ENCODE results near the gene LYAR. TPM values are rescaled to one million over a fixed set of nuclear protein-coding genes. Genes with fewer than 3 reads are reported as not detected.

Gene LYAR
- total and polyA plus RNA-seq, 2 donors (not counting 3 experiments of a cell fraction or from before 2014, with no cell fraction given): 4.2 to 24.6 TPM

- TF ChIP-seq JUN (IDR thresholded peaks at IDR 0.05; ENCODE audit: borderline replicate concordance, insufficient read depth, insufficient read length, low read depth): no peak
- no peak for TF ChIP-seq MYC (IDR thresholded peaks at IDR 0.05; ENCODE audit: low read depth, low read length)
- TF ChIP-seq FOS (IDR thresholded peaks at IDR 0.05; ENCODE audit: borderline replicate concordance, insufficient read depth, low read length): no peak
- TF ChIP-seq GATA2 (IDR thresholded peaks at IDR 0.05; ENCODE audit: insufficient read depth, insufficient read length, low read depth, low read length): no peak
- H4K20me1 ChIP-seq (replicated peaks; ENCODE audit: control insufficient read depth, extremely low read depth, insufficient read depth, low read length): no peaks in the 10 kb centered on the region
- CTCF ChIA-PET: interaction anchor here (1.3 to 3.4 kb wide), 2 partner anchors 15 to 78 kb away, joined by 3 to 11 read pairs; no protein-coding TSS in a partner anchor
- H3K9me1 ChIP-seq (replicated peaks; ENCODE audit: control insufficient read depth, extremely low read depth, insufficient read depth, low read length): no peaks in the 10 kb centered on the region
- POLR2A ChIA-PET: no interaction called here
- no peak overlapping the region for H2AFZ ChIP-seq (ENCODE audit: low read depth, low read length)
- H3K9me3 ChIP-seq (replicated peaks; ENCODE audit: control insufficient read depth, insufficient read depth, low read length): no peaks in the 10 kb centered on the region
- DNase-seq (ENCODE audit: low read depth, low spot score): no peak
- no peak overlapping the region for H3K4me3 ChIP-seq (replicated peaks in 1 of 3; ENCODE audit: insufficient read depth in 1 of 3, low read depth in 1 of 3, low read length in 3 of 3)
- H3K36me3 ChIP-seq (ENCODE audit: control insufficient read depth in 2 of 2, extremely low read depth in 1 of 2, insufficient read depth in 2 of 2, low read length in 2 of 2): no peaks in the 10 kb centered on the region
- H3K27me3 ChIP-seq (ENCODE audit: control insufficient read depth in 2 of 2, insufficient read depth in 2 of 2, low read length in 2 of 2): no peaks in the 10 kb centered on the region
- no peaks in the 10 kb centered on the region for H3K4me1 ChIP-seq (ENCODE audit: control insufficient read depth, extremely low read depth, insufficient read depth, low read length)
- no TSS peak for BruUV-seq (replicated peaks)
- dilution Hi-C loops (cut with MboI; ENCODE audit: extremely low pct_ligation_motif_present, low sequenced_read_pairs): no loop called here
- no peak overlapping the region for H3K27ac ChIP-seq (ENCODE audit: insufficient read depth, low read depth, low read length)
- no peak overlapping the region for H3K9ac ChIP-seq (replicated peaks; ENCODE audit: extremely low read depth, insufficient read depth, low read length)
- FAIRE-seq: no peak
- intact Hi-C loops (cut with micrococcal nuclease): loop anchor here (5.0 kb wide), 1 partner anchor 603 kb away; the partner anchor contains the start of gene MSX1
- no peak overlapping the region for H3K4me2 ChIP-seq (ENCODE audit: insufficient read depth, low read length)
- no peaks in the 10 kb centered on the region for H3K79me2 ChIP-seq (ENCODE audit: control insufficient read depth, insufficient read depth, low read length)
Measured at GRCh38 chr4:4254666-4255065, 35.3 kb downstream of the LYAR start.

- no peak overlapping the region for H3K27ac ChIP-seq (ENCODE audit: insufficient read depth, low read depth, low read length)
- no peak overlapping the region for H3K4me3 ChIP-seq (replicated peaks in 1 of 3; ENCODE audit: insufficient read depth in 1 of 3, low read depth in 1 of 3, low read length in 3 of 3)
- FAIRE-seq: no peak
- no peaks in the 10 kb centered on the region for H3K4me1 ChIP-seq (ENCODE audit: control insufficient read depth, extremely low read depth, insufficient read depth, low read length)
- no peaks in the 10 kb centered on the region for H3K79me2 ChIP-seq (ENCODE audit: control insufficient read depth, insufficient read depth, low read length)
- no peak overlapping the region for H3K9ac ChIP-seq (replicated peaks; ENCODE audit: extremely low read depth, insufficient read depth, low read length)
- H3K9me1 ChIP-seq (replicated peaks; ENCODE audit: control insufficient read depth, extremely low read depth, insufficient read depth, low read length): no peaks in the 10 kb centered on the region
- no peaks in the 10 kb centered on the region for H4K20me1 ChIP-seq (replicated peaks; ENCODE audit: control insufficient read depth, extremely low read depth, insufficient read depth, low read length)
- no peak for DNase-seq (ENCODE audit: low read depth, low spot score)
- CTCF ChIA-PET: interaction anchor here (3.4 kb wide), 1 partner anchor 79 kb away, joined by 11 read pairs; no protein-coding TSS in a partner anchor
- intact Hi-C loops (cut with micrococcal nuclease): loop anchor here (5.0 kb wide), 1 partner anchor 603 kb away; the partner anchor contains the start of gene MSX1
- no peaks in the 10 kb centered on the region for H3K36me3 ChIP-seq (ENCODE audit: control insufficient read depth in 2 of 2, extremely low read depth in 1 of 2, insufficient read depth in 2 of 2, low read length in 2 of 2)
- H3K4me2 ChIP-seq (ENCODE audit: insufficient read depth, low read length): no peak overlapping the region
- no peak overlapping the region for H2AFZ ChIP-seq (ENCODE audit: low read depth, low read length)
- dilution Hi-C loops (cut with MboI; ENCODE audit: extremely low pct_ligation_motif_present, low sequenced_read_pairs): no loop called here
- H3K27me3 ChIP-seq (ENCODE audit: control insufficient read depth in 2 of 2, insufficient read depth in 2 of 2, low read length in 2 of 2): no peaks in the 10 kb centered on the region
- no TSS peak for BruUV-seq (replicated peaks)
- POLR2A ChIA-PET: no interaction called here
- no peaks in the 10 kb centered on the region for H3K9me3 ChIP-seq (replicated peaks; ENCODE audit: control insufficient read depth, insufficient read depth, low read length)
- no peak for TF ChIP-seq MYC (IDR thresholded peaks at IDR 0.05; ENCODE audit: low read depth, low read length)
- no peak for TF ChIP-seq JUN (IDR thresholded peaks at IDR 0.05; ENCODE audit: borderline replicate concordance, insufficient read depth, insufficient read length, low read depth)
Measured at GRCh38 chr4:4254199-4254598, 35.8 kb downstream of the LYAR start.
